ENCODE measurements around the gene KCNC1.

KCNC1 gene

GRCh38 chr11:17771841-17772401 is 37.3 kb downstream of the KCNC1 start:
- in situ Hi-C loops (cut with HindIII; ENCODE audit: low sequenced_read_pairs), result no loop called here

- in situ Hi-C loops (cut with HindIII; ENCODE audit: low sequenced_read_pairs), result no loop called here
Observed at GRCh38 chr11:17772704-17773600, 38.4 kb downstream of the KCNC1 start.

GRCh38 chr11:17773674-17774073 is 39.1 kb downstream of the KCNC1 start:
- in situ Hi-C loops (cut with HindIII; ENCODE audit: low sequenced_read_pairs), result no loop called here

- in situ Hi-C loops (cut with HindIII; ENCODE audit: low sequenced_read_pairs), result no loop called here
Observed at GRCh38 chr11:17774232-17775034, 39.9 kb downstream of the KCNC1 start.

GRCh38 chr11:17775035-17775348 is 40.4 kb downstream of the KCNC1 start:
- in situ Hi-C loops (cut with HindIII; ENCODE audit: low sequenced_read_pairs), result no loop called here

- in situ Hi-C loops (cut with HindIII; ENCODE audit: low sequenced_read_pairs), result no loop called here
Observed at GRCh38 chr11:17775507-17776211, 41.1 kb downstream of the KCNC1 start.

GRCh38 chr11:17776212-17776875 is 41.8 kb downstream of the KCNC1 start:
- in situ Hi-C loops (cut with HindIII; ENCODE audit: low sequenced_read_pairs), result no loop called here

- in situ Hi-C loops (cut with HindIII; ENCODE audit: low sequenced_read_pairs), result no loop called here
Observed at GRCh38 chr11:17777086-17777737, 42.6 kb downstream of the KCNC1 start.

GRCh38 chr11:17777738-17778091 is 43.1 kb downstream of the KCNC1 start:
- in situ Hi-C loops (cut with HindIII; ENCODE audit: low sequenced_read_pairs), result no loop called here

GRCh38 chr11:17778352-17778751 is 43.8 kb downstream of the KCNC1 start:
- in situ Hi-C loops (cut with HindIII; ENCODE audit: low sequenced_read_pairs), result no loop called here

GRCh38 chr11:17778956-17779860 is 44.6 kb downstream of the KCNC1 start:
- in situ Hi-C loops (cut with HindIII; ENCODE audit: low sequenced_read_pairs), result no loop called here

- in situ Hi-C loops (cut with HindIII; ENCODE audit: low sequenced_read_pairs), result no loop called here
Observed at GRCh38 chr11:17779861-17780594, 45.4 kb downstream of the KCNC1 start.

GRCh38 chr11:17780668-17781067 is 46.1 kb downstream of the KCNC1 start:
- in situ Hi-C loops (cut with HindIII; ENCODE audit: low sequenced_read_pairs), result no loop called here

GRCh38 chr11:17781221-17781620 is 46.6 kb downstream of the KCNC1 start:
- in situ Hi-C loops (cut with HindIII; ENCODE audit: low sequenced_read_pairs), result no loop called here

GRCh38 chr11:17781626-17782025 is 47.0 kb downstream of the KCNC1 start:
- in situ Hi-C loops (cut with HindIII; ENCODE audit: low sequenced_read_pairs), result no loop called here

GRCh38 chr11:17782145-17782544 is 47.6 kb downstream of the KCNC1 start:
- in situ Hi-C loops (cut with HindIII; ENCODE audit: low sequenced_read_pairs), result no loop called here

- in situ Hi-C loops (cut with HindIII; ENCODE audit: low sequenced_read_pairs), result no loop called here
Observed at GRCh38 chr11:17782603-17783337, 48.2 kb downstream of the KCNC1 start.

- in situ Hi-C loops (cut with HindIII; ENCODE audit: low sequenced_read_pairs), result no loop called here
Observed at GRCh38 chr11:17783878-17784277, 49.3 kb downstream of the KCNC1 start.

Measured in DLD1 (cell line).